SU-DHL-6 (cell line): ENCODE measurements around the gene PSMB3.

Source experiments
- H2AFZ ChIP-seq: fragments of 200-600 bp; sonication (generic); 2 replicates; pipeline ENCODE4 v1.6.1; 2014; ENCODE audit warnings: low read depth, mild to moderate bottlenecking, moderate library complexity, mixed read lengths, antibody characterized with exemption, low read length; ENCODE audit not compliant: severe bottlenecking
- H3F3A ChIP-seq: fragments of 200-600 bp; shearing (Covaris generic); 2 replicates; pipeline ENCODE4 v1.6.0; 2016; ENCODE audit warnings: antibody characterized with exemption, mild to moderate bottlenecking; ENCODE audit not compliant: insufficient read depth
- H3K27ac ChIP-seq: fragments of 200-600 bp; sonication (generic); 2 replicates; pipeline ENCODE4 v1.5.1; 2016; ENCODE audit warnings: low read depth, mild to moderate bottlenecking, low read length, moderate library complexity, mixed read lengths
- H3K27me3 ChIP-seq: fragments of 200-600 bp; sonication (generic), shearing (Covaris generic); 2 replicates; pipeline ENCODE4 v1.6.0; 2014; ENCODE audit warnings: mild to moderate bottlenecking, low read length
- H3K36me3 ChIP-seq: fragments of 200-600 bp; sonication (generic); 2 replicates; pipeline ENCODE4 v1.6.1; 2014; ENCODE audit warnings: mild to moderate bottlenecking, low read length, mixed read lengths
- H3K4me2 ChIP-seq: fragments of 300-600, 200-600 bp; shearing (Covaris generic), sonication (generic); 2 replicates; pipeline ENCODE4 v1.6.0; 2014; ENCODE audit warnings: low read length, low read depth, mild to moderate bottlenecking; ENCODE audit not compliant: poor library complexity, severe bottlenecking
- H3K4me3 ChIP-seq: fragments of 200-600 bp; sonication (generic); 2 replicates; pipeline ENCODE4 v1.5.1; 2014; ENCODE audit warnings: antibody characterized with exemption, low read length, mild to moderate bottlenecking, mixed read lengths; ENCODE audit not compliant: insufficient read depth, poor library complexity, severe bottlenecking
- H3K79me2 ChIP-seq: fragments of 200-600 bp; sonication (generic); 2 replicates; pipeline ENCODE4 v1.6.1; 2014; ENCODE audit warnings: mild to moderate bottlenecking, low read length, moderate library complexity; ENCODE audit not compliant: insufficient read depth
- H3K9ac ChIP-seq: fragments of 200-600 bp; sonication (generic); 2 replicates; pipeline ENCODE4 v1.7.0; 2014; ENCODE audit warnings: mild to moderate bottlenecking, low read length
- H3K9me2 ChIP-seq: fragments of 200-600 bp; sonication (generic); replicated peaks from 2 replicates; pipeline ENCODE4 v1.6.1; 2014; ENCODE audit warnings: low read length; ENCODE audit not compliant: insufficient read depth
- H3K9me3 ChIP-seq: fragments of 200-600 bp; sonication (generic); 2 replicates; pipeline ENCODE4 v1.6.1; 2014; ENCODE audit warnings: low read length, mixed read lengths; ENCODE audit not compliant: insufficient read depth
- H4K20me1 ChIP-seq: fragments of 200-600 bp; sonication (generic); 2 replicates; pipeline ENCODE4 v1.6.1; 2014; ENCODE audit warnings: low read depth, mild to moderate bottlenecking, antibody characterized with exemption, low read length, moderate library complexity, mixed read lengths
- CTCF ChIP-seq: fragments of 200-600 bp; sonication (generic); IDR thresholded peaks from one replicate; pipeline ENCODE4 v1.5.1; 2017; ENCODE audit warnings: antibody characterized with exemption, mild to moderate bottlenecking, low read length, moderate library complexity; ENCODE audit not compliant: insufficient read depth, poor library complexity, severe bottlenecking
- EZH2phosphoT487 ChIP-seq: fragments of 200-600 bp; sonication (generic), shearing (Covaris generic); conservative IDR thresholded peaks from 2 replicates; pipeline ENCODE4 v1.6.1; 2018; ENCODE audit warnings: mild to moderate bottlenecking, antibody characterized with exemption, low read length, moderate library complexity, mixed read lengths

The PSMB3 gene

DNA sequence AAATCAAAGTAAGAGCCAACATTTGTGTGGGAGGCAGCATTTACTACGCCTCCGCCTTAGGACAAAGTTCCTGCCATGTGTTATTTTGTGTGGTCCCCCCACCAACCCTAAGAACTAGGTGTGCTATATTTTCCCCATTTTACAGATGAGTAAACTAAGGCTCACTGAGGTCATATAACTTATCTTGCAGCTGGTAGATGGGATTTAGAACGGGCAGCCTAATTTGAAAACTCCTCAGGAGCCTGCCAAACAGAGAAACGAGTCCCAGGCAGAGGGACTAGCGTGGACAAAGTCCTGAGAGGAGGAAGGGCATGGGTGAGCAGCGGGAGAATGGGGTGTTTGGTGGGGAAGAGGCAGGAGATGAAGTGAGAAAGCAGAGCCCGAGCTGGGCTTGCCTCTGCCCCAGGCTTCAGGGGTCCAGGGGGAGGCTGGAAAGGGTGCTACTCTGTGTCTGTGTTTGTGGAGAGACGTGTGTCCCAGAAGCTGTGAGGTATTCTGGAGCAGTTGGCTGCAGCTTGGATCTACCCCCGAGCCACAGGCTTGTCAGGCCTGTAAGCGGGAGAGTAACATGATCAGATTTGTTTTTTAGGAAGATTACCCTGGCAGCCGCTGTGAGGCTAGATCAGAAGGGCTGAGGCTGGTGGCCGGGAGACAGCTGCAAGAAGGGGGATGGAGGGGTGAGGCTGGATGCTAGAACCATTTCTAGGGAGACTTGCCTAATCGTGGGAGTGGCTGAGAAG lies 42.5 kb upstream of the PSMB3 start:
- Histone ChIP-seq H3K4me3 (no peak overlapping the region), H2AFZ (no peak overlapping the region), H3K79me2 (peaks cover 24% of the 10 kb centered on the region), H3F3A (peaks cover 6% of the 10 kb centered on the region; the same call in 1 of the 2 replicates), H3K9me2 (no peaks in the 10 kb centered on the region), H3K27ac (no peak overlapping the region), H3K9ac (no peak overlapping the region), H3K36me3 (no peaks in the 10 kb centered on the region), H3K27me3 (no peaks in the 10 kb centered on the region), H3K9me3 (no peaks in the 10 kb centered on the region), H3K4me2 (no peak overlapping the region), H4K20me1 (no peaks in the 10 kb centered on the region)
- TF ChIP-seq CTCF, result no peak

GRCh38 chr17:38710604-38710962 lies 42.0 kb upstream of the PSMB3 start:
- TF ChIP-seq EZH2phosphoT487 (no peak), CTCF (no peak)
- Histone ChIP-seq H3K27ac (no peak overlapping the region), H3K9ac (no peak overlapping the region), H3K9me2 (no peaks in the 10 kb centered on the region), H3K4me3 (no peak overlapping the region), H3F3A (peaks cover 6% of the 10 kb centered on the region; the same call in 1 of the 2 replicates), H3K4me2 (no peak overlapping the region), H3K9me3 (no peaks in the 10 kb centered on the region), H3K36me3 (no peaks in the 10 kb centered on the region), H4K20me1 (no peaks in the 10 kb centered on the region), H3K79me2 (peaks cover 24% of the 10 kb centered on the region), H3K27me3 (no peaks in the 10 kb centered on the region), H2AFZ (no peak overlapping the region)

DNA sequence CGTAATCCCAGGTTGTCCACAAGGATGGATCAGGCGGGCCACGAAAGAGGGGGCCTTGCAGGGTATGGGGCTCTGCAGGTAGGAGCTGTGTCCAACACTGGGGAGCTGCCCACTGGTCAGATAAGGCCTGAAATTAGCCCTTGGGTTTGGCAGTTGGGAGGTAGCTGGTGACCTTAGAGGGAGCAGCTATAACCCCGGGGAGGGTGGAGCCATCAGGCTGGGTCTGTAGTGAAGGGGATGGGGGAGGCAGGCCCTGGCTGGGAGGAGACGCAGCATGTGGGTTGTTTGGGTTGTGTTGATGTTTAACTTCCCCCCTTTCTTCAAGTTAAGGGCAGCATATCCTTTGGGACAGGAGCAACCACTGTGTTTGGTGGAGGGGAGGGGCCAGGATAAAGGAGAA lies 41.6 kb upstream of the PSMB3 start:
- H3K9ac ChIP-seq, result no peak overlapping the region
- H3K36me3 ChIP-seq, result no peaks in the 10 kb centered on the region

More for the DNA sequence above, 41.6 kb upstream of the PSMB3 start:
- no peak overlapping the region for H3K4me2 ChIP-seq
- no peak overlapping the region for H3K4me3 ChIP-seq
- no peaks in the 10 kb centered on the region for H3K9me3 ChIP-seq
- H3K79me2 ChIP-seq, result peaks cover 22% of the 10 kb centered on the region
- H2AFZ ChIP-seq, result no peak overlapping the region
- TF ChIP-seq EZH2phosphoT487 (no peak), CTCF (no peak)
- no peaks in the 10 kb centered on the region for H4K20me1 ChIP-seq
- H3F3A ChIP-seq, result peaks cover 6% of the 10 kb centered on the region; the same call in 1 of the 2 replicates
- H3K9me2 ChIP-seq, result no peaks in the 10 kb centered on the region
- no peaks in the 10 kb centered on the region for H3K27me3 ChIP-seq
- no peak overlapping the region for H3K27ac ChIP-seq
